HG02943 (cell line): ENCODE results near the gene MGMT.

Experiments used
- ATAC-seq: cut with Tn5 transposase; IDR thresholded peaks from one replicate; pipeline ENCODE4 v1.9.1; 2021; ENCODE audit warnings: mild to moderate bottlenecking, low read depth, moderate library complexity; ENCODE audit not compliant: unreplicated experiment

Gene MGMT

GRCh38 chr10:129613377-129613980 is 146.4 kb downstream of the MGMT start:
- no peak for ATAC-seq

DNA sequence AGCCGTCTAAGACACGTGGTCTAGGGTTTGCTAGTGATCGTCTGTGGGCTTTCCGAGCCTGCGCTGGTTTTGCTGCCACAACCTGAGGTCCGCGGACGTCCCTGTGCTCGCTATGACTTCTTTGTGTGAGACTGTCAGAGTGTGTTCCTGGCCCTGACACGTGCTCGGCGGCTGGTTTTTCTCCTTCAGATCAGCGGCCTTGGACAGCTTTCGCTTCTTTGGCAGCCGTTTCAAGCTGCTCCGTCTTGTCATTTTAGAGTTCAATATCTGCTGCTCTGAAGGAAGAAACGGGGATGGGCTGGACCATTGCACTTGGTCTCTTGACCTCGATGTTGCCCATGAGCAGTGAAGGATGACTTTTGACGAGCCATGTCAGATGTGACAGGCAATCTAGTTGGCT is 147.3 kb downstream of the MGMT start:
- no peak for ATAC-seq

GRCh38 chr10:129615381-129615780 is 148.3 kb downstream of the MGMT start:
- no peak for ATAC-seq

DNA sequence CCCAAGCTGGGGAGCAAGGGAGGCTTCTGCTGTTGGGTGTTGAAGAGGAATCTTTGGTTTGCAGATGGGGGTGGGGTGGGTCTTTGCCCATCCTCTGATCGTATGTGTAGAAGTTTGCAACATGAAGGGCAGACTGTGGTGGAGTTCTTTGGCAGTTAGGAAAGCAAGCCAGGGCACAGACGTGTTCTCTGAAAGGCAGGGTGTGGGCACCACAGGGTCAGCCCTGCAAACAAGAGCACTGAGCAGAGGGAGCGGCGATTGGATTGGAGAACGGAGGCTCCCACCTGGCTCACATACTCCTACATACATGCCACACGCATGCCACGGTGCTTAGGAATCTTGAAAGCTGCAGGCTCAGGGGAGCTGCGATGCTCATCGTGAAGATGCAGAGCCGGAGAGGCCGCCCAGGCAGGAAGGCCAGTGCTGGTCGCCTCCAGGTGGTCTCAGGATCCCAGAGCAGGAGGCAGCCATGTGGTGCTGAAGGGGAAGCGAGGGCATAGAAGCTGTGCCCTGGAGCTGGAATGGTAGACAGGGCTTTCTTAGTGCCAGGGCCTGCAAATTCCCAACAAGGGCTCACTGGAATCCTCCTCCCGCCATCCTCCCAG is 149.0 kb downstream of the MGMT start:
- ATAC-seq: no peak

DNA sequence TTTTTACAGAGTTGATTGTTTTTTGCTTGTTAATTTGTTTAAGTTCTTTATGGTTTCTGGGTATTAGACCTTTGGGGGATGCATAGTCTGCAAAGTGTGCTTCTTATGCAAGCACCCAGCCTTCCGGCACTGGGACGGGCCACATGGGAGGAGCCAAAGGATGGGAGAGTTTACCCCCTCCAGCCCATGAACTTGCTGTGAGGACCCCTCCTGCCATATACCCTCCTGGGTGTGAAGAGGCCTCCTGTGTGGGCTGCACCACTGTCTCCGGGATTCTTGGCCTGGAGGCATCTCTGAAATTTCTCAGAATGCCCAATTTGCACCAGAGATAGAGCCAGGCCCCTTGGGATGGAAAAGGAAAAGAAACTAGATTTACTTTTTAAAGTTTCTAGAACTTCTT is 150.7 kb downstream of the MGMT start:
- ATAC-seq: no peak

DNA sequence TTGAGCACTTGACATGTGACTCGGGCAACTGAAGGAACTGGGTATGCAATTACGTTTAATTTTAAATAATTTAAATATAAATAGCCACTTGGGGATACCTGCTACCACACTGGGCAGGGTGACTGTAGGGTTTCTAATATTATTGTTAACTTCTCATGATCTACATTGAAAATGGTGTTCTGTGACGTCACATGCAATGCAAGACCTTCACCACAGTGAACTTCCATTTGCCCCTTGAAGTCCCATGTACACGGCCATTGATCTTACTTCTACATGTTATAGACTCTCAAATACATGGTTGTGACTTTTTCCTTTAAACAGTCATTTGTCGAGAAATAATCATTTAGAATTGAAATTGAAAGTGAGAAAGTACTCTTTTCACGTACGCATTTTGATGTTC is 154.0 kb downstream of the MGMT start:
- ATAC-seq: no peak

DNA sequence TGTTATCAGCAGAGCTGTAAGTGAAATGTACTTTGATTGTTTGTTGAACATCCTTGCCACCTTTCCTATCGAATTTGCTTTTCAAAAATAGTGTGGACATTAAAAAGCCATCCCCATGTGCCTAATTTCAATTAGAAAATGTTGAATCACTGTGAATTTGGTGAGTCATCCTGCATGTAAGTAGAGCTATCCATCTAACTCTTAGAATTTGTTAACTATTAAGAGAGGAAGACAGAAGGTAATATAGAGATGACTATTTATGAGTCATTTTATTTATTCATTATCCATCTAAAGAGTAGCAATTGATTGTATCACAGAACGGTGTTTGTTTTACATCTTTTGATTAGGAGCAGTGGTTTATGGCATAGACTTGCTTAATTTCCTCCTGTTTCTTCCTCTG is 154.7 kb downstream of the MGMT start:
- ATAC-seq: no peak

- ATAC-seq: no peak
Measured at GRCh38 chr10:129622291-129622690, 155.2 kb downstream of the MGMT start.

DNA sequence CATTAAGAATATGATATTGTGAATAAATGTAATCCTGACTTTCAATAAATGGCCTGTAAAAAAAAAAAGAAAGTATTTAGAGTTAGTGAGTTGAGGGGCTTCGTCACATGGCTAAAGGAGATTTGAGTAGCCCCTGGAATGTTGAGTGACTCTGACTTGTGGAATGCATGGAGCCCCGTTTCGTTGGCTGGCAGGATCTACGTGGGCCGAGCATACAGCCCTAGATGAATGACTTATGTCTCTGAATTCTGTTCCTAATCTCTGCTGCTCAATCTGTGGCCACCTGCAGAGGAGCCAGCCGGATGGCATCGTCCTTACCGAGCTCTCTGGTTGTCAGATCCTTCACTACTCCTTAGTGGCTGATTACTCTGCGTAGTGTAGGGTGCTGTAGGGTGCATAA is 155.7 kb downstream of the MGMT start:
- ATAC-seq: no peak

DNA sequence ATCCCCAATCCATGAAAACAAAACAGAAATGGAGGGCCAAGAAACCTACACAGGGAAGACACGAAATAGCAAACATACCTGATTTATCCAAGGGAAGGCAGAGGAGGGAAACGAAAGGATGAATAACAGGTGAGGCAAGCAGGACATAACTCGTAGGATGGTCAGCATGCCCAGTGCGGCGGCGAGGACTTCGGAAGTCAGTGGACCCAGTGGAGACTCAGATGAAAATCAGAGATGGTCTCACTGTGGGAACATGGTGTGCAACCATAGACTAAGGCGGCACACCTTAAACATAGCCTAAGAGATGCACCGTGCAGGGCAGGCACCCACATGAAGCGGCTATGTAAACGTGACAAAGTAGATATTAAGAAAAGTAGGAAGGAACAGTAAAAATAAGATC is 157.5 kb downstream of the MGMT start:
- ATAC-seq: no peak

- no peak for ATAC-seq
Measured at GRCh38 chr10:129626309-129626708, 159.3 kb downstream of the MGMT start.

DNA sequence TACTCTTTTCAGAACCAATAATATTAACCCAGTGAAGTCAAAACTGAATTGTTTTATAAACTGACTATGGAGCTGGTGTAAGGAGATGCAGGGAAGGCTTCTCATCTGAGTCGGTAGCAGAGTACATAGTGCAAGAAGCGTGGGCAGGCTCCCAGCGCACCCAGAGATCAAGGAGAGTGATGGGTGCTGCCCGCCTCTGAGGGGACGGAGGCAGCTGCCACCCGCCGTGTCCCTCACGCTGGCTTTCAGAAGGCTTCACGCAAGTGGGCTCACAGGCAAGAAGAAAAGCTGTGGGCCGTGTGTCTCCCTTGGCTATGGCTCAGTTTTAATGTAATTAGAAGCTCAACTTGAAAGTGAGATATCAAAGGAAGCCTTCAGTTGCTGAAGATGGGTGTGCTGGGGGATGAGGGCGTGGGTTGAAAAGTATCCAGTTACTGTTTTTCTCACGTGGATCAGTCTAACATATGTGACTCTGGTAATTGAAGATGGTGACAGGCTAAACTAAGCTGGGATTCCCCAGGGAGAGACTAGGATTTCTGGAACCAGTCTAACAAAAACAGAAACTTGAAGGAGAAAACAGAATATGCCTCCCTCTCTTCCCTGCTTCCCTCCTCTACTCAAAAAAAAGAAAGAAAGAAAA is 159.9 kb downstream of the MGMT start:
- ATAC-seq: no peak

GRCh38 chr10:129627442-129627841 is 160.4 kb downstream of the MGMT start:
- ATAC-seq: no peak

- no peak for ATAC-seq
Measured at GRCh38 chr10:129628823-129629222, 161.8 kb downstream of the MGMT start.

DNA sequence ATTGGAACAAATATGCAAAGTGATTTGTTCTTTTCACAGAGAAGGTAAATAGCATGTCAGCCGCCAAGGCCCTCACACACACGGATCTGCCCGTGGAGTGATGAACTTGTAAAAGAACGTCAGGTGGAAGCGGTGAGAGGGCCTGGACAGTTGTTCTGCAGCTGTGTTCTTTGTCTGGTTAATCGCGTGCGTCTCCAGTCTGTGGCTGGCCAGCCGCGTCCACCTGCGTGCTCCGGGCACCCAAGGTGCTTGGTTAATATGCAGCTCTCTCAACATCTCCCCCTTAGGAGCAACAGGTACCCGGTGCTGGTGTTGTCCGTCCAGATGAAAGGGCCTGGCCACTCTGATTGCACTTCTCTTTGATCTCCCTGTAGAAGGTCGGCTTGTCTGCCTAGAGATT is 162.9 kb downstream of the MGMT start:
- ATAC-seq: no peak

DNA sequence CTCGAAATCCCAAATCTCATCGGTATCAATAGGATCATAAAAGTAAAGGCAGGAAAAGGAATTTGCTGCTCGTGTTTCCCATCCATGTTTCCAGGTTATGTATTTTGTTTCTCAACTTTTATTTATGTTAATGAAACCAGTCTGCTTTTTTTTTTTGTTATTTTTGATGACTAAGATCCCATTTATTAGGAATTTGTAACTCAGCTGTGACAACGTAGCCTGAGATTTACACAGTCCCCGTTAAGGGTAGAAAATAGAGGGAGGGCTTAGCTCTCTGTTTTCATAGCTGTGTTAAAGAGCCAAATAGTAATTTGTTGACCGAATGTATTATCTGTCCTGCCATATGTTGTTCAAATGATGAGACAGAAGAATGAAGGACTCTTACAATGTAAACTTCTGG is 164.0 kb downstream of the MGMT start:
- ATAC-seq: no peak

- no peak for ATAC-seq
Measured at GRCh38 chr10:129631870-129632623, 165.0 kb downstream of the MGMT start.

GRCh38 chr10:129637010-129637409 is 170.0 kb downstream of the MGMT start:
- no peak for ATAC-seq

DNA sequence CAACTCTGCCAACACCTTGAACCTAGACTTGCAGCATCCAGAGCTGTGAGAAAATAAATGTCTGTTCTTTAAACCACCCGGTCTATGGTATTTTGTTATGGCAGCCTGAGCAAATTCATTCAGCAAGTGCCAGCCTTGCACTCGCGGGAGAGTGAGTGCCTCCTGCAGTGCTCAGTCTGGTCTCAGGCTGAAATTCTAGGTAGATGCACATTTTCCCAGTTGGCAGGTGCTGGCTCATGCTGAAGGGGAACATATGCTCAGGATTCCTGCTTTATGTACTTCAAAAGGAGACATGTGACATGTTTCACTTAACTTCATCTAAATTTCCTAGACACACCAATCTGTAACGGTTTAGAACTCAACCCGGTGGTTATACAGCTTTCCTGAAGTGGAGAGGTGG is 170.8 kb downstream of the MGMT start:
- ATAC-seq: no peak

- ATAC-seq: no peak
Measured at GRCh38 chr10:129641351-129641750, 174.3 kb downstream of the MGMT start.

DNA sequence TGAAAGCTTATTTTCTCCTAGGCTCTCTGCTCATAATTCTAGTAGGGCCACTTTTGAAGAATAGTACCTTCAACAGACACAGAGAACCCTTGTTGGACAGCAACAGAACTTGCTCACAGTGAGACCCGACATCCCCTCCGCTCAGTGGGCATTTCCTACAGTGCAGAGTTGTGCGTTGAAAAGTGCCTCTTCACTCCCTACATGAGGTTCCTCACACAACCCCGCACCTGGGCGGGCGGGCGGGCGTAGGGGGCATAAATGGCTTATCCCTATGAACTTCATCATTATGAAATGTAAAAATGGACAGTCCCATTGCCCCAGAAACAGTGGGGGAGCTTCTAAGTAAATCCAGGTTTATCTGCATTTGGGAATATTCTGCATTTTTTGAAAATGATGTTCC is 174.9 kb downstream of the MGMT start:
- no peak for ATAC-seq

GRCh38 chr10:129642427-129642826 is 175.4 kb downstream of the MGMT start:
- ATAC-seq: no peak
